Stomach (tissue), 9 donors: ENCODE measurements around the gene POLR1B. TPM values are rescaled to one million over a fixed set of nuclear protein-coding genes. Genes with fewer than 3 reads are reported as not detected.
"Not testable (repeated sequence)": the region's sequence is repeated elsewhere in the genome, so short reads cannot be mapped to it uniquely, and the experiment has no call there.

Source experiments
- DNase-seq, 2 donors: peaks; one replicate each; pipeline versions ENCODE4 v3.0.0 to v3.0.0-alpha.2; 2013 to 2019
- H3K27ac ChIP-seq, 5 donors: fragments of 200-600 bp in 4 of 5; sonication (generic) in 4 of 5; one replicate each; pipeline ENCODE4 v1.5.1; 2013 to 2019; ENCODE audit warnings: mild to moderate bottlenecking in 1 of 5, moderate library complexity in 1 of 5
- H3K27me3 ChIP-seq, 3 donors: fragments of 200-600 bp; sonication (generic); one replicate each; pipeline ENCODE4 v1.5.1; 2017 to 2019; ENCODE audit warnings: mixed run types in 1 of 3
- H3K36me3 ChIP-seq, 4 donors: fragments of 200-600 bp; sonication (generic); 1 replicate in 3 of 4; 2 replicates in 1 of 4; pipeline ENCODE4 v1.5.1; 2016 to 2019
- H3K4me1 ChIP-seq, 4 donors: fragments of 200-600 bp; sonication (generic); one replicate each; pipeline ENCODE4 v1.5.1; 2016 to 2019
- H3K4me3 ChIP-seq, 4 donors: fragments of 200-600 bp; sonication (generic) in 3 of 4; one replicate each; pipeline ENCODE4 v1.5.1; 2016 to 2019; ENCODE audit warnings: mild to moderate bottlenecking in 1 of 4
- H3K9me3 ChIP-seq, 4 donors: fragments of 200-600 bp; sonication (generic); one replicate each; pipeline ENCODE4 v1.5.1; 2016 to 2019
- CTCF ChIP-seq, 7 experiments: fragments of 450-650 bp in 4 of 7; fragments of 200-600 bp in 3 of 7; sonication (generic) in 3 of 7; IDR thresholded peaks; one replicate each; pipeline ENCODE4 v1.5.1; 2016 to 2019; ENCODE audit warnings: antibody characterized with exemption in 7 of 7, control low read depth in 2 of 7, mild to moderate bottlenecking in 1 of 7
- EP300 ChIP-seq: sonication (generic); formaldehyde crosslinking; IDR thresholded peaks from one replicate; pipeline ENCODE4 v1.6.1; 2017; ENCODE audit warnings: antibody characterized with exemption
- POLR2A ChIP-seq, 4 donors: fragments of 450-650 bp; IDR thresholded peaks; one replicate each; pipeline ENCODE4 v1.6.1; 2016; ENCODE audit warnings: antibody characterized with exemption in 4 of 4, control low read depth in 2 of 4, mild to moderate bottlenecking in 1 of 4, moderate library complexity in 1 of 4
- POLR2AphosphoS5 ChIP-seq, 3 donors: sonication (generic); formaldehyde crosslinking; IDR thresholded peaks; one replicate each; pipeline ENCODE4 v1.6.1; 2016; ENCODE audit warnings: antibody characterized with exemption in 3 of 3
- WGBS, 5 donors: extraction: QIAGEN DNeasy Blood & Tissue Kit in 3 of 5; methylation state at CpG; one replicate each; pipeline versions ENCODE4 v1.1.5 to v1.1.7; 2013 to 2018; 5-methylcytosine and 5-hydroxymethylcytosine counted together
- intact Hi-C: fragments of 100-400 bp; cut with DNase I; formaldehyde crosslinking; loops from one replicate; pipeline ENCODE4 v1.15.1; 2023; ENCODE audit warnings: low total_unique reads
- polyA plus RNA-seq, 3 donors: library from polyadenylated mRNA; stranded (reverse); fragments of 200-250 nt; gene quantifications; one replicate each; pipeline ENCODE4 v1.2.3, GENCODE V29; 2013
- total RNA-seq, 5 donors: library from RNA; depleted of rRNA; stranded (reverse); fragments of >200 nt; gene quantifications; one replicate each; pipeline versions ENCODE4 v1.1.0 to v1.2.3, GENCODE V29; 2014 to 2016
- donor health status: healthy with polysubstance abuse.
- donor health status: Bipolar disorder and iron deficiency.
- donor health status: healthy.

Gene POLR1B
- total and polyA plus RNA-seq, 8 donors: 2.7 to 42.9 (median 10.9) TPM

- intact Hi-C loops: no loop called here
- TF ChIP-seq EP300: no peak
- no peak for TF ChIP-seq CTCF (IDR thresholded peaks at IDR 0.05)
- TF ChIP-seq POLR2AphosphoS5 (IDR thresholded peaks at IDR 0.05): no peak
- no peak for TF ChIP-seq POLR2A (IDR thresholded peaks at IDR 0.05)
- H3K27ac ChIP-seq: no peak overlapping the region
These were observed 22.0 kb upstream of the POLR1B start for GRCh38 chr2:112520234-112520783.

GRCh38 chr2:112523291-112523777, 18.9 kb upstream of the POLR1B start:
- Histone ChIP-seq H3K27ac (no peak overlapping the region), H3K9me3 (no peaks in the 10 kb centered on the region), H3K36me3 (peaks cover 12 to 46% (median 40%) of the 10 kb centered on the region in 4 donors), H3K4me1 (no peaks in the 10 kb centered on the region), H3K4me3 (no peak overlapping the region), H3K27me3 (no peaks in the 10 kb centered on the region)
- TF ChIP-seq POLR2AphosphoS5 (IDR thresholded peaks at IDR 0.05): no peak
- 92 to 99% (median 96%) methylated on average over 2 to 3 of the region's 3 CpGs for WGBS, 5 donors
- DNase-seq: no peak
- intact Hi-C loops: no loop called here

More at GRCh38 chr2:112520234-112520783, 22.0 kb upstream of the POLR1B start:
- H3K9me3 ChIP-seq: peaks cover 0 to 2% (median 0%) of the 10 kb centered on the region in 4 donors
- no peaks in the 10 kb centered on the region for H3K4me1 ChIP-seq
- H3K36me3 ChIP-seq: peaks cover 11 to 62% (median 49%) of the 10 kb centered on the region in 4 donors
- no peaks in the 10 kb centered on the region for H3K27me3 ChIP-seq
- WGBS, 5 donors: 84 to 96% (median 91%) methylated on average over 7 of the region's 7 CpGs
- no peak overlapping the region for H3K4me3 ChIP-seq
- no peak for DNase-seq

- H3K27me3 ChIP-seq, DNase-seq, H3K4me1 ChIP-seq, intact Hi-C loops, H3K4me3 ChIP-seq, H3K9me3 ChIP-seq, H3K27ac ChIP-seq: not testable (repeated sequence)
- 93 to 100% (median 97%) methylated on average over 3 of the region's 3 CpGs for WGBS, 5 donors
- peaks cover 21 to 53% (median 48%) of the 10 kb centered on the region in 4 donors for H3K36me3 ChIP-seq
These were observed 18.0 kb upstream of the POLR1B start for GRCh38 chr2:112524276-112524675.

GRCh38 chr2:112528541-112528940, 13.7 kb upstream of the POLR1B start:
- intact Hi-C loops: no loop called here
- TF ChIP-seq POLR2AphosphoS5 (IDR thresholded peaks at IDR 0.05) (no peak), CTCF (IDR thresholded peaks at IDR 0.05) (no peak), POLR2A (IDR thresholded peaks at IDR 0.05) (no peak), EP300 (no peak)
- Histone ChIP-seq H3K27ac (no peak overlapping the region), H3K4me1 (no peaks in the 10 kb centered on the region), H3K4me3 (no peak overlapping the region), H3K36me3 (peaks cover 11 to 51% (median 34%) of the 10 kb centered on the region in 4 donors), H3K9me3 (no peaks in the 10 kb centered on the region), H3K27me3 (no peaks in the 10 kb centered on the region)
- no peak for DNase-seq
- WGBS, 5 donors: 92 to 96% (median 94%) methylated on average over 5 of the region's 5 CpGs

- H3K4me3 ChIP-seq: no peak overlapping the region
- intact Hi-C loops: no loop called here
- no peaks in the 10 kb centered on the region for H3K27me3 ChIP-seq
- no peaks in the 10 kb centered on the region for H3K4me1 ChIP-seq
- WGBS, 5 donors: 73 to 86% (median 79%) methylated on average over 4 of the region's 4 CpGs
- H3K27ac ChIP-seq: no peak overlapping the region
- DNase-seq: no peak
- peaks cover 11 to 51% (median 34%) of the 10 kb centered on the region in 4 donors for H3K36me3 ChIP-seq
- TF ChIP-seq POLR2A (IDR thresholded peaks at IDR 0.05) (no peak), EP300 (no peak), CTCF (IDR thresholded peaks at IDR 0.05) (no peak), POLR2AphosphoS5 (IDR thresholded peaks at IDR 0.05) (no peak)
- no peaks in the 10 kb centered on the region for H3K9me3 ChIP-seq
These were observed 12.5 kb upstream of the POLR1B start for GRCh38 chr2:112529757-112530156.
